Type B pancreatic cell (in vitro differentiated cells): Measurements from ENCODE around the gene LNX2. TPM values are rescaled to one million over a fixed set of nuclear protein-coding genes. Genes with fewer than 3 reads are reported as not detected.

Experiments used
- DNase-seq: peaks from one replicate; pipeline ENCODE4 v3.0.0; 2021; ENCODE audit warnings: mixed read lengths; ENCODE audit not compliant: unreplicated experiment; ENCODE audit errors: extremely low spot score
- H3K27ac Mint-ChIP-seq: 2 replicates; pipeline ENCODE4 v1.8.0; 2021; ENCODE audit warnings: mild to moderate bottlenecking, mixed read lengths
- H3K27me3 Mint-ChIP-seq: 2 replicates; pipeline ENCODE4 v1.8.0; 2021; ENCODE audit warnings: mixed read lengths
- H3K36me3 Mint-ChIP-seq: 2 replicates; pipeline ENCODE4 v1.8.0; 2021; ENCODE audit warnings: mixed read lengths
- H3K4me1 Mint-ChIP-seq: one replicate; pipeline ENCODE4 v1.8.0; 2021; ENCODE audit warnings: mixed read lengths; ENCODE audit not compliant: unreplicated experiment
- H3K4me3 Mint-ChIP-seq: 2 replicates; pipeline ENCODE4 v1.8.0; 2021; ENCODE audit warnings: mild to moderate bottlenecking, mixed read lengths
- H3K9me3 Mint-ChIP-seq: 2 replicates; pipeline ENCODE4 v1.8.0; 2021; ENCODE audit warnings: mixed read lengths
- total RNA-seq: library from RNA; stranded (reverse); gene quantifications from 2 replicates; pipeline ENCODE4 v1.2.1, GENCODE V29; 2021; ENCODE audit warnings: low replicate concordance
- TF ChIP-seq, protein P1 (sequence below): fragments of 200-600 bp; sonication (generic); conservative IDR thresholded peaks from 2 replicates; pipeline ENCODE4 v1.5.0; 2021; ENCODE audit warnings: antibody characterized with exemption, mild to moderate bottlenecking

Gene LNX2
- total RNA-seq, 1 donor from 2014 or later, result 12.0 TPM

GRCh38 chr13:27505792-27506191 lies 114.5 kb downstream of the LNX2 start:
- TF ChIP-seq, protein P1, sequence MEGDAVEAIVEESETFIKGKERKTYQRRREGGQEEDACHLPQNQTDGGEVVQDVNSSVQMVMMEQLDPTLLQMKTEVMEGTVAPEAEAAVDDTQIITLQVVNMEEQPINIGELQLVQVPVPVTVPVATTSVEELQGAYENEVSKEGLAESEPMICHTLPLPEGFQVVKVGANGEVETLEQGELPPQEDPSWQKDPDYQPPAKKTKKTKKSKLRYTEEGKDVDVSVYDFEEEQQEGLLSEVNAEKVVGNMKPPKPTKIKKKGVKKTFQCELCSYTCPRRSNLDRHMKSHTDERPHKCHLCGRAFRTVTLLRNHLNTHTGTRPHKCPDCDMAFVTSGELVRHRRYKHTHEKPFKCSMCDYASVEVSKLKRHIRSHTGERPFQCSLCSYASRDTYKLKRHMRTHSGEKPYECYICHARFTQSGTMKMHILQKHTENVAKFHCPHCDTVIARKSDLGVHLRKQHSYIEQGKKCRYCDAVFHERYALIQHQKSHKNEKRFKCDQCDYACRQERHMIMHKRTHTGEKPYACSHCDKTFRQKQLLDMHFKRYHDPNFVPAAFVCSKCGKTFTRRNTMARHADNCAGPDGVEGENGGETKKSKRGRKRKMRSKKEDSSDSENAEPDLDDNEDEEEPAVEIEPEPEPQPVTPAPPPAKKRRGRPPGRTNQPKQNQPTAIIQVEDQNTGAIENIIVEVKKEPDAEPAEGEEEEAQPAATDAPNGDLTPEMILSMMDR, result no peak
- Mint-ChIP-seq H3K27ac (no peak overlapping the region), H3K4me3 (no peak overlapping the region), H3K9me3 (no peaks in the 10 kb centered on the region), H3K4me1 (peaks cover 5% of the 10 kb centered on the region), H3K36me3 (no peaks in the 10 kb centered on the region), H3K27me3 (peaks cover 39% of the 10 kb centered on the region)
- DNase-seq, result no peak

DNA sequence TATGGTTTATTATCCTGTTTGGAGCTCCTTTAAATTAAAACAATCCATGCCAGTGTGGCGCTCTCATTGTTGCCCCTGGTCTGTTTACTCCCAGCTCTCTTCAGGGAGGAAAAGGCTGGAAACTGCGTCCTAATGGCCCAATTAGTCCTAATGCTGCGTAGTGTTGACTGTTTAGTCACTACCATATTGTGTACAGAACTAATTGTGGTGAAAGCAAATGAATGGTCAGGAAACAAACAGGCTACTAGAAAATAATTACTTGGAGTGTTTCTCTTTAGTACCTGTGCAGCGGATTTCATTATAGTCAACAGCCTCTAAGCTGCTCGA lies 115.5 kb downstream of the LNX2 start:
- peaks cover 37% of the 10 kb centered on the region for H3K27me3 Mint-ChIP-seq
- no peak overlapping the region for H3K27ac Mint-ChIP-seq
- H3K9me3 Mint-ChIP-seq, result no peaks in the 10 kb centered on the region
- H3K4me1 Mint-ChIP-seq, result peaks cover 5% of the 10 kb centered on the region
- TF ChIP-seq, protein P1, result no peak
- no peak overlapping the region for H3K4me3 Mint-ChIP-seq
- H3K36me3 Mint-ChIP-seq, result no peaks in the 10 kb centered on the region
- no peak for DNase-seq

- TF ChIP-seq, protein P1, result no peak
- H3K27ac Mint-ChIP-seq, result no peak overlapping the region
These were observed 116.0 kb downstream of the LNX2 start for GRCh38 chr13:27504128-27504867.

DNA sequence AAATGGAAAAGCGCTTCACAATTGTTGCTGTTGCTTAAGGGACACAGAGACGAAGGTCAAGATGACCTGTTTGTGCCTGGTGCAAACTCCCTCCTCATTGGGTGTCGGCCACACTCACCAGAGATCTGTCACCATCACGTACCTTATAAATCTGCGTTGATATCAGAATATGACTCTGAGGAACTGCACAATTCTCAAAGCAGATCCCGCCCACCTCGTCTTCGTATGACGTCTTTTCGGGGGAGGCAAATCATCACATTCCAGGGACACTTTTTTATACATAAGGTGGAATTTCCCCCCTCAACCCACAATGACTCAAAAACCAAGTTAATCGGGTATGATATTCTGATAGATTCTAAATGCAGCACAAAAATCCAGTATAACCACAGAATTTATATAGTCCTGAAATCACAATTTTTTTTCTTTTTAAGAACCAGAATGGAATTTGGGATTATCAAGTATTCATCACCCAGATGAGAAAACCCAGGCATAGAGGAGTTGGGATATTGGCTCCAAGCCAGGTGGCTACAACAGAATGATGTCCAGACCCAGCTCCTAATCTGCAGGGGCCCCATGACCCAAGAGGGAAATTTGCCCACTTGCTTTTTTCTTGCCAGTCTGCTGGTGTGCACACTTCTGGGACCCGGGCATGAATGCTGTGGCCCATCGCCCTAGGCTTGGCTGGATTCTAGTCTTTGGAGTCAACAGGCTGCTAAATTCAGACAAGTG lies 119.4 kb downstream of the LNX2 start:
- peaks cover 10% of the 10 kb centered on the region for H3K27me3 Mint-ChIP-seq

More at GRCh38 chr13:27504128-27504867, 116.0 kb downstream of the LNX2 start:
- no peak overlapping the region for H3K4me3 Mint-ChIP-seq
- H3K9me3 Mint-ChIP-seq, result no peaks in the 10 kb centered on the region
- H3K36me3 Mint-ChIP-seq, result no peaks in the 10 kb centered on the region
- peaks cover 5% of the 10 kb centered on the region for H3K4me1 Mint-ChIP-seq
- peaks cover 32% of the 10 kb centered on the region for H3K27me3 Mint-ChIP-seq
- no peak for DNase-seq

GRCh38 chr13:27497563-27498230 lies 122.6 kb downstream of the LNX2 start:
- Mint-ChIP-seq H3K27ac (no peak overlapping the region), H3K4me1 (no peaks in the 10 kb centered on the region), H3K9me3 (no peaks in the 10 kb centered on the region), H3K4me3 (no peak overlapping the region), H3K27me3 (peaks cover 4% of the 10 kb centered on the region), H3K36me3 (no peaks in the 10 kb centered on the region)
- no peak for DNase-seq
- TF ChIP-seq, protein P1, result no peak

More for the DNA sequence above, 119.4 kb downstream of the LNX2 start:
- Mint-ChIP-seq H3K4me3 (no peak overlapping the region), H3K36me3 (no peaks in the 10 kb centered on the region), H3K9me3 (no peaks in the 10 kb centered on the region), H3K27ac (no peak overlapping the region), H3K4me1 (peaks cover 5% of the 10 kb centered on the region)
- TF ChIP-seq, protein P1, result no peak
- DNase-seq, result no peak
